Activated CD8-positive, alpha-beta memory T cell treated with anti-CD3 and anti-CD28 coated beads for 4 hours (primary cell): ENCODE results near the gene LUZP2.

ENCODE experiments used
- DNase-seq, 2 donors: peaks; one replicate each; pipeline ENCODE4 v3.0.0-alpha.2; 2020; ENCODE audit warnings: low read depth in 2 of 2

Gene LUZP2

GRCh38 chr11:24635588-24636290 lies 138.9 kb downstream of the LUZP2 start:
- DNase-seq = no peak

DNA sequence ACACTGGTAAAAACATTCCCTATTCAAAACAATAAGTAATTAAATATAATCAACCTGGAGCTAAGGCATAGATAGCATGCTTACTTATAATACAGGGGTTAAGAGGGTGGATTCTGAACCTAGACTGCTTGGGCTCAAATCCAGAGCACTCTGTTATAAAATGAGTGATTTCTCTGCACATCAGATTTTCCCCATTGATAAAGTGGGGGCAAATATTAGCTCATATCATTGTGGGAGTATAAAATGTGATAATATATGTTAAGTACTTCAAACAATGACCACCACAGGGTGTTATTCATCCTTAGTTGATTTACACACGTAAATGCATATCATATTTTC lies 139.4 kb downstream of the LUZP2 start:
- no peak for DNase-seq

DNA sequence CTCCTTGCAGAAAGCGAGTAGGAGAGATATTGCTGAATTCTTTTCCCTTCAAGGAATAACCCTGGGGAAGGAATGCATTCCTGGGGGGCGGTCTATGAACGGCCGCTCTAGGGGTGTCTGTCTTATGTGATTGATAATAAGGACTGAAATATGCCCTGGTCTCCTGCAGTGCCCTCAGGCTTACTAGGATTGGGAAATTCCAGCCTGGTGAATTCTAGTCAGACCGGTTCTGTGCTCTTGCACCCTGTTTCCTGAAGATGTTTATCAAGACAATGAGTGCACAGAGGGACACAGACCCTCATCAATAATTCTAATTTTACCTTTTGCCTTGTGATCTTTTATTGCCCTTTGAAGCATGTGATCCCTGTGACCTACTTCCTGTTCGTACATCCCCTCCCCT lies 140.7 kb downstream of the LUZP2 start:
- DNase-seq = no peak

- no peak for DNase-seq
Measured at GRCh38 chr11:24642648-24643047, 145.8 kb downstream of the LUZP2 start.

DNA sequence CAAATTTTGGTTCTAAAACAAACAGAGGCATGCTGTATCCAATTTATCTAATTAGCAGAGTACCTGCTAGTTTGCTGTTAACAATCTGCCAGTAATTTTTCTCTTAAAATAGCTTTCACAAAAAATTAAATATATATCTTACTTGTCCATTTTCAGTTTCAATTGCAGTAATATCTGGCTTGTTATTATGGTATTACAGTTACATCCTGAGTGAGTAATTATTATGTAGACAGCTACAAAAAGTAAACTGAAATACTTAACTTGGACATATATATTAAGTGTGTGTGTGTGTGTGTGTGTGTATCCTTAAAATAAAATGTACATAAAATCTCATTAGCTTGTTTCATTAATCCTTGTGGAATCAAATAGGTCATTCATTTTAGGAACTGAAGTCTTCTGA lies 148.7 kb downstream of the LUZP2 start:
- no peak for DNase-seq

DNA sequence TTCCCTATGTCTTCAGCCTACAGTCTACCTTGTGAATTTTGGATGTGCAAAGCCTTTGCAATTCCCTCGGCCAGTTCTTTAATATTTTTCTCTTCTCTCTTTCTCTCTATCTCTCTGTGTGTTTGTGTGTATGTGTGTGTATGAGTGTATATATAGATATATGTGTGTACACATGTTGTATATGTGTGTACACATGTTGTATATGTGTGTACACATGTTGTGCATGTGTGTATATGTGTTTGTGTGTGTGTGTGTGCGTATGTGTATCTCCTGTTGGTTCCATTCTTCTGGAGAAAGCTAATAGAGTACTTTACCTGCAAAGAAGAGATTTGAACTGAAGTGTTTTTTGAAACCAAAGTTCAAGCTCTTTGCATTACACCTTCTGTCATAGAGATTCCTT lies 155.0 kb downstream of the LUZP2 start:
- DNase-seq = no peak

- no peak for DNase-seq
Measured at GRCh38 chr11:24653901-24654300, 157.0 kb downstream of the LUZP2 start.

DNA sequence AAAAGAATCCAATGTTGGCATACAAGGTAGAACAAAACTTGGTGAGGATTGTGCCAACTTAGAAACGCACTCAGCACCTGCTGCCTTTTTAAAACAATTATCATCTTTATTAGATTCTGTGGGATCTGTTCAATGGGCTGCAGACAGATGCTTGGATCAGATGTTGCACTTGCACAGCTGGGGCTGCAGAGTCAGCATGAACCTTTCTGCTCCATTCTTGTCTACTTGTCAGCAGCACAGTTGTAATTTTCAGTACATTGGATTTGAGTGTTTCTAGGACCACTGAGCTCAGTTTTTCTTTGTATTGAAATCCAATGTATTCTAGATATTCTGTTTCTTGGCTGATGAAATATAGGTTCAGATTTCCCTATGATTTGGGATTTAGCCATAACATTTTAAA lies 164.5 kb downstream of the LUZP2 start:
- DNase-seq = no peak

DNA sequence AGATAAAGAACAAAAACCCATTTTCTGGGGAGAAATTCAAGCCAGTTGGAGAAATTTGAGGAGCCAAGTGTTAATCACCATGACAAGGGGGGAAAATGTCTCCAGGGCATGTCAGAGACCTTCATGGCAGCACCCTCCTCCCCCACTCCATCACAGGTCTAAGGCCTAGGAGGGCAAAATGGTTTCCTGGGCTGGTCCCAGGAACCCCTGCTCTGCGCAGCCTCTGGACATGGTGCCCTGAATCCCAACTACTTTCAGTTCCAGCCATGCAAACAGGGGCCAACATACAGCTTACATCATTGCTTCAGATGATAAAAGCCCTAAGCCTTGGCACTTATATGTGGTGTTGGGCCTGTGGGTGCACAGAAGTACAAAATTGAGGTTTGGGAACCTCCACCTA lies 167.5 kb downstream of the LUZP2 start:
- no peak for DNase-seq

- DNase-seq = no peak
Measured at GRCh38 chr11:24667353-24667968, 170.6 kb downstream of the LUZP2 start.

GRCh38 chr11:24678703-24679348 lies 182.0 kb downstream of the LUZP2 start:
- no peak for DNase-seq

- no peak for DNase-seq
Measured at GRCh38 chr11:24679821-24680351, 183.0 kb downstream of the LUZP2 start.

DNA sequence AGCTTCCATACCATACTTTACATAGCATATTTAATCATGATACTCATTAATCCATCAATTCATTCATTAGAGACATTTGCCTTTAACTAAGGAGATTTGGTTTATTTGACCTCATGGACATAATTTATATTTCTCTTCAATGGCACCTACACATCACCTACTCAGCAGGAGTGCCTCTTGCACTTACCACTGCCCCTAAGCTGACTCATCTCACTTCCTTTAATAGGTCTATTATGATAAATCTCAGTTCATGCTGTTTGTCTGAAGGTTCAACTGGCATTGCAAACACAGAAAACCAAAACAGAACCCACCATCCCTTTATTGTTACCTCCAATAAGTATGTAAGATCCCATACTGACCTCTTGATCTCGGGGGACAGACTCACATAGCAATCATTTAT lies 186.7 kb downstream of the LUZP2 start:
- no peak for DNase-seq

- no peak for DNase-seq
Measured at GRCh38 chr11:24685821-24686220, 189.0 kb downstream of the LUZP2 start.

- no peak for DNase-seq
Measured at GRCh38 chr11:24687531-24688147, 190.8 kb downstream of the LUZP2 start.

GRCh38 chr11:24688981-24689380 lies 192.1 kb downstream of the LUZP2 start:
- no peak for DNase-seq

DNA sequence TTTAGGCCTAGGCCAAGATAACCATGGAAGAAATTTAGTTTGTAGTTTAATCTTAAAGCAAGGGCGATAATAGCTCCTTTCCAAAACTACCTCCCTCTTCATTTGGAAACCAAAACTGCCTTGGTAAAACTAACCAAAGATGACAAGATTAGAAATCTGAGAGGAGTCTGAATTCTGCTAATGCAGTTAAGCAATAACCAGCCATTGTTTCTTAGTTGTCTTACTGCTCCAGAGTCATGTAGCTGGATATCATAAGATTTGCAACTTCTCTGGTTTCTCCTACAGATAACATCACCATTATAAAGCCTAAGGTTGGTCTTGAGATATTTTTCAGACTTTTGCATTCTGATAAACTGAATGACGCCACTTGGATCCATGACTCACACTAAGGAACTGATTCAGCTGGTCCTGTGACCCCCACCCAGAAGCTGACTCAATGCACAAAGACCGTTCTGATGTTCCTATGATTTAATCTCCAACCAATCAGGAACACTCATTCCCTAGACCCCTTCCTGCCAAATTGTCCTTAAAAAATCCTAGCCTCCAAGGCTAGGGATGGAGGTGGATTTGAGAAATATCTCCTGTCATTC lies 200.8 kb downstream of the LUZP2 start:
- DNase-seq = no peak

GRCh38 chr11:24704716-24705115 lies 207.9 kb downstream of the LUZP2 start:
- DNase-seq = no peak

DNA sequence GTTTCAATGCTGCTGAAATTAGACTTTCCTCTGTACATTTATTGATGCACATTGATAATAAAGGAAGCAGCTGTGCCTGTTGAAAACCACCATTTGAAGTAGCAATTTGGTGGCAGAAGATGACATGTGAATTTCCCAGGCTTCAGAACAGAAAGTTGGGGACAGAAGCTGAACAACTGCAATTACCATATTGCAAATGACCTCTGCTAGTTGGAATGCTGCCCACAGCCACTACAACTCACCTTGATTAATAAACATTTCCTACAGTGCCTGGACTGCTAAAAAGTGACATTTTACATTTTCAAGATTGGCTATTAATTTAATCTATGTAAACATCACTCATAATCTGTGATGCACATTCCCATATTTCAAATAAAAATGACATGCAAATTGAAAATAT lies 208.6 kb downstream of the LUZP2 start:
- DNase-seq = no peak

GRCh38 chr11:24708616-24709015 lies 211.8 kb downstream of the LUZP2 start:
- DNase-seq = no peak

- DNase-seq = no peak
Measured at GRCh38 chr11:24709928-24710565, 213.2 kb downstream of the LUZP2 start.

DNA sequence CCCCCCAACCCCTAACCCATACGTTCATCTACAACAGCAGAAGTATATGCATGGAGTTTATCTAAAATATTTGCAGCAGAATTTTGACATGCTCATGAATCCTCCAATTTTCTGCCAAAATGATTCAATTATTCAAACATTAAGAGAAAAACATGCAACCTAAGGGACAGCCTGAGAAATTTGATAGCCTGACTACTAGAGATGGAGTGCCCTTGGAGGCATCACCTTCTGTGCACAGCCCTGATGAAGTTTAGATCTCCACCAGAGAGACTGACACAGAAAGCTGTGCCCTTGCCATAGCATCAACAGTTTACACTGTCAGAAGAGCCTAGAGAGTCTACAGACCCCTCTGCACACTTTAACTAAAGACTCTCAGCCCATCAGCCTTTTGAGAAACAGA lies 217.7 kb downstream of the LUZP2 start:
- DNase-seq = no peak
